Aortic smooth muscle cell (primary cell): ENCODE measurements around the gene IRF8. TPM values are rescaled to one million over a fixed set of nuclear protein-coding genes. Genes with fewer than 3 reads are reported as not detected.

Experiments
- total RNA-seq: library from RNA; depleted of rRNA; stranded (reverse); fragments of >200 nt; gene quantifications from 2 replicates; pipeline ENCODE4 v1.2.3, GENCODE V29; 2014

Gene IRF8
- total RNA-seq, result not detected in 2 replicates

DNA sequence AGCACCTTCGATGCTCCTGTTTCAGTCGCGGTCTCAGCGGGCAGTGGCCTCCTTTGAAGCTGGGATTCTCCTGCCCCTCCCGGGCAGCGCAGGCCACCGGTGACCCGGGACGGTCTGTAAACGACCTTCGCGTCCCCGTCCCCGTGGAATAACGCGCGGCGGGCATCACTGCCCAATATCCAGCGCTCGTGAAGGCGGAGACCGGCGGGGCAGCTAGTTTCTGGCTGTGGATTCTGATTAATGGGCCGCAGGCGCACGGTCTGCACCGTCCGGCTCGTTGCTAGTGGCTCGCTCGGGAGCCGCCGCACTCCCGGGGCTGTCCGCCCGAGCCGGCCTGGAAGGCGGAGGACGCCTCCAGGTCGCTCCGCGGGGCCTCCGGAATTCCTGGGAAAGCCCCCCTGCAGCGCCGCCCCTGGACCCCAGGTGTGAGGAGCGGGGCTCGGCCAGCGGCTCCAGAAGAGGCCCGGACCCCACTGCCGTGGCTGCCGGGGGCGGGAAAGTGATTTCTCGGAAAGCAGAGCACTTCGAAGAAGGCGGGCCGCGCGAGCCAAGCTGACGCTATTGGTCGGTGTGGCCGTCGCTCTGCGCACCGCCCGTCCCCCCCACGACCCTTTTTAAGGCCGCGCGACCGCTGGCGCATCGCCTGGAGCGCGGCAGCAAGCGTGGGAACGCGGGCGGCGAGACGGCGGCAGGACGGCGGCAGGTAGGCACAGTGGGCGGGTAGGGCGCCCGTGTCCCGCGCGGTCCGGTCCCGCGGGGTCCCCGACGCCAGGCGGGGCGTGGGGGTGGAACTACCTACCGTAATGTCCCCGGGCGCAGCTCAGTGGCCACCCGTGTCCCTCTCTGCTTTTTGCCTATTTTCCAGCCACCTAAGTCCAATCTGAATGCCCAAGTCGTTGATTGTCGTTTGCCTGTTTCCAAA lies at the start of gene IRF8:
IRF8 (plus strand) TSS at position 642 of the 922 bp plus-strand sequence. CDS start 3,854 bp downstream, outside the sequence.

Other genes with a start within 250 kb of the IRF8 start
- 6.3 and 9.2 TPM in 2 replicates for gene GINS2, start 210.2 kb upstream of the IRF8 start, total RNA-seq
- 2.8 and 7.0 TPM in 2 replicates for gene C16orf74, start 148.1 kb upstream of the IRF8 start, total RNA-seq
- 23.3 and 25.5 TPM in 2 replicates for gene EMC8, start 99.6 kb upstream of the IRF8 start, total RNA-seq
- gene COX4I1, start 99.5 kb upstream of the IRF8 start, total RNA-seq, result 515 and 571 TPM in 2 replicates